NB4 (cell line): Measurements from ENCODE around the gene DAP.

Experiments used
- DNase-seq: peaks from one replicate; pipeline ENCODE4 v3.0.0; 2010; ENCODE audit warnings: low read depth
- H3K4me3 ChIP-seq: one replicate; pipeline ENCODE4 v1.5.1; 2011; ENCODE audit warnings: mild to moderate bottlenecking, low read depth, low read length, moderate library complexity
- CTCF ChIP-seq: IDR thresholded peaks from one replicate; pipeline ENCODE4 v1.5.1; 2012; ENCODE audit warnings: low read depth, low read length
- MAX ChIP-seq: IDR thresholded peaks from 2 replicates; pipeline ENCODE4 v1.6.1; 2011; ENCODE audit warnings: low read depth, low read length
- MYC ChIP-seq: IDR thresholded peaks from 2 replicates; pipeline ENCODE4 v1.6.1; 2011; ENCODE audit warnings: low read depth, low read length
- POLR2A ChIP-seq: IDR thresholded peaks from 2 replicates; pipeline ENCODE4 v1.6.1; 2011; ENCODE audit warnings: mild to moderate bottlenecking; ENCODE audit not compliant: insufficient read length; ENCODE audit errors: extremely low read depth

DAP gene

GRCh38 chr5:10690460-10691440, 70.3 kb downstream of the DAP start:
- DNase-seq, result no peak
- no peak overlapping the region for H3K4me3 ChIP-seq
- TF ChIP-seq POLR2A (no peak), MAX (no peak), CTCF (no peak), MYC (no peak)

- no peak for TF ChIP-seq POLR2A
- no peak for TF ChIP-seq MAX
- TF ChIP-seq MYC, result peak; percentile 60
- peak; percentile 70 for TF ChIP-seq CTCF
- peak; percentile 72 for DNase-seq
Observed at GRCh38 chr5:10689391-10690081, 71.5 kb downstream of the DAP start.

GRCh38 chr5:10688651-10689171, 72.3 kb downstream of the DAP start:
- TF ChIP-seq POLR2A (no peak), CTCF (no peak), MYC (no peak), MAX (no peak)
- DNase-seq, result no peak
- H3K4me3 ChIP-seq, result no peak overlapping the region

More at GRCh38 chr5:10689391-10690081, 71.5 kb downstream of the DAP start:
- H3K4me3 ChIP-seq, result no peak overlapping the region

GRCh38 chr5:10686890-10687289, 74.1 kb downstream of the DAP start:
- H3K4me3 ChIP-seq, result no peak overlapping the region
- TF ChIP-seq MYC (no peak), CTCF (no peak), POLR2A (no peak), MAX (no peak)
- DNase-seq, result no peak

GRCh38 chr5:10685115-10685521, 75.9 kb downstream of the DAP start:
- DNase-seq, result no peak
- no peak overlapping the region for H3K4me3 ChIP-seq
- no peak for TF ChIP-seq MAX
